WTC11 (cell line): ENCODE data around the gene BMPR1B. TPM values are rescaled to one million over a fixed set of nuclear protein-coding genes. Genes with fewer than 3 reads are reported as not detected.

Experiments used
- ATAC-seq: fragments of 200-7000 bp; cut with Tn5 transposase; 2 replicates; pipeline ENCODE4 v1.10.0; 2021; ENCODE audit warnings: mild to moderate bottlenecking, moderate library complexity
- CTCF ChIA-PET: fragments of 300-600 bp; sonication (Branson Sonifier 250); formaldehyde crosslinking; loops from one replicate; lab custom pipeline; 2021; ENCODE audit warnings: antibody characterized with exemption; lab: Charles Lee
- POLR2A ChIA-PET: fragments of 350-600 bp; sonication (Branson Sonifier 250); formaldehyde crosslinking; loops from one replicate; lab custom pipeline; 2021; ENCODE audit warnings: antibody characterized with exemption; lab: Charles Lee
- DNase-seq: peaks from one replicate; pipeline ENCODE4 v3.0.0; 2021; ENCODE audit warnings: low spot score
- H3K27ac Mint-ChIP-seq: 2 replicates; pipeline ENCODE4 v1.8.0; 2021; ENCODE audit warnings: mixed read lengths
- H3K27me3 Mint-ChIP-seq: 2 replicates; pipeline ENCODE4 v1.8.0; 2021; ENCODE audit warnings: low read depth, mild to moderate bottlenecking, moderate library complexity, mixed read lengths
- H3K36me3 Mint-ChIP-seq: 2 replicates; pipeline ENCODE4 v1.8.0; 2021; ENCODE audit warnings: mixed read lengths
- H3K4me1 Mint-ChIP-seq: 2 replicates; pipeline ENCODE4 v1.8.0; 2022; ENCODE audit warnings: mixed read lengths
- H3K4me3 Mint-ChIP-seq: 2 replicates; pipeline ENCODE4 v1.8.0; 2021; ENCODE audit warnings: mild to moderate bottlenecking, moderate library complexity, mixed read lengths
- H3K9me3 Mint-ChIP-seq: 2 replicates; pipeline ENCODE4 v1.8.0; 2021; ENCODE audit warnings: mixed read lengths
- FOXJ3 ChIP-seq: sonication (generic); formaldehyde crosslinking; IDR thresholded peaks from 2 replicates; pipeline ENCODE4 v1.9.0; 2021; ENCODE audit warnings: missing genetic modification reagents, mild to moderate bottlenecking, borderline replicate concordance
- FOXK1 ChIP-seq: sonication (generic); formaldehyde crosslinking; IDR thresholded peaks from 2 replicates; pipeline ENCODE4 v1.8.0; 2022; ENCODE audit warnings: mild to moderate bottlenecking, moderate library complexity, missing genetic modification reagents
- GTF2I ChIP-seq: fragments of 250-450 bp; sonication (Bioruptor Pico); conservative IDR thresholded peaks from 2 replicates; pipeline ENCODE4 v1.4.0; 2021; ENCODE audit warnings: mild to moderate bottlenecking
- IRF2 ChIP-seq: sonication (generic); formaldehyde crosslinking; IDR thresholded peaks from 2 replicates; pipeline ENCODE4 v1.8.0; 2022; ENCODE audit warnings: low read depth, missing genetic modification reagents, borderline replicate concordance
- JAZF1 ChIP-seq: fragments of 250-450 bp; sonication (Bioruptor Pico); IDR thresholded peaks from 2 replicates; pipeline ENCODE4 v1.9.0; 2021; ENCODE audit warnings: moderate library complexity, mild to moderate bottlenecking, inconsistent platforms
- RELA ChIP-seq: sonication (generic); formaldehyde crosslinking; IDR thresholded peaks from 2 replicates; pipeline ENCODE4 v1.8.1; 2022; ENCODE audit warnings: missing genetic modification reagents, mild to moderate bottlenecking, borderline replicate concordance
- RORB ChIP-seq: fragments of 250-450 bp; sonication (Bioruptor Pico); IDR thresholded peaks from 2 replicates; pipeline ENCODE4 v1.9.0; 2021; ENCODE audit warnings: mild to moderate bottlenecking
- SOX15 ChIP-seq: fragments of 250-450 bp; sonication (Bioruptor Pico); IDR thresholded peaks from 2 replicates; pipeline ENCODE4 v1.9.0; 2021; ENCODE audit warnings: mild to moderate bottlenecking
- TCF7 ChIP-seq: sonication (generic); formaldehyde crosslinking; IDR thresholded peaks from 2 replicates; pipeline ENCODE4 v1.8.0; 2022; ENCODE audit warnings: mild to moderate bottlenecking, low read depth, missing genetic modification reagents, moderate library complexity
- ZNF138 ChIP-seq: sonication (generic); formaldehyde crosslinking; conservative IDR thresholded peaks from 2 replicates; pipeline ENCODE4 v1.8.1; 2022; ENCODE audit warnings: mild to moderate bottlenecking, moderate library complexity, missing genetic modification reagents
- ZNF232 ChIP-seq: sonication (generic); formaldehyde crosslinking; IDR thresholded peaks from 2 replicates; pipeline ENCODE4 v1.8.0; 2022; ENCODE audit warnings: mild to moderate bottlenecking, missing genetic modification reagents
- total RNA-seq: library from RNA; stranded (reverse); gene quantifications from 3 replicates; pipeline ENCODE4 v1.2.3, GENCODE V29; 2021
- TF ChIP-seq, protein P1 (sequence below): fragments of 250-450 bp; sonication (Bioruptor Pico); IDR thresholded peaks from 2 replicates; pipeline ENCODE4 v2.1.2; 2022; ENCODE audit warnings: mild to moderate bottlenecking, moderate library complexity
- TF ChIP-seq, protein P2 (sequence below): sonication (generic); formaldehyde crosslinking; IDR thresholded peaks from 2 replicates; pipeline ENCODE4 v1.8.1; 2022; ENCODE audit warnings: mild to moderate bottlenecking, missing genetic modification reagents, moderate library complexity, borderline replicate concordance
- TF ChIP-seq, protein P3 (sequence below): sonication (generic); formaldehyde crosslinking; IDR thresholded peaks from 2 replicates; pipeline ENCODE4 v1.8.1; 2023; ENCODE audit warnings: mild to moderate bottlenecking, missing genetic modification reagents
- TF ChIP-seq, protein P4 (sequence below): fragments of 200-600 bp; IDR thresholded peaks from 2 replicates; pipeline ENCODE4 v1.8.0; 2022; ENCODE audit warnings: antibody characterized with exemption
- TF ChIP-seq, protein P5 (sequence below): sonication (generic); formaldehyde crosslinking; IDR thresholded peaks from 2 replicates; pipeline ENCODE4 v1.8.0; 2023; ENCODE audit warnings: missing genetic modification reagents, mild to moderate bottlenecking, borderline replicate concordance

The BMPR1B gene
- total RNA-seq, 1 experiment from 2014 or later: 0.77 TPM

DNA sequence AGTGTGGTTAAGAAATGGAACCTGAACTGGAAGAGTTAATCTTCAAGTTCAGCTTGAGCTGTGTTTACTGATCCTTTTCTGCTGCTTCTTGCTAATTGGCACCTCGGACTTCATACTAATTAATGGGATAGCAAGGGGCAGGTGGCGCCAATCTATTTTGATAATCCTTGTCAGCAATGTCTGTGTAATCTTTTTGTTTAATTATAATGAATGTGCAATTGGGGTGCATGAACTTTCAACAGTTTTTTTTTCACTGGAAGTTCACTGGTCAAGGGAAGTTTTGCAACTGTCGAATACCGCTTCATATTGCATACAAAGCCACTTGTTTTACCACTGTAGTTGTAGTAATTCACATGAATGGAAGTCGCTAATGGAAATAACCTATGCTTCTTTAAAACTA, 261.0 kb downstream of the BMPR1B start (continued):
- TF ChIP-seq, protein P1, sequence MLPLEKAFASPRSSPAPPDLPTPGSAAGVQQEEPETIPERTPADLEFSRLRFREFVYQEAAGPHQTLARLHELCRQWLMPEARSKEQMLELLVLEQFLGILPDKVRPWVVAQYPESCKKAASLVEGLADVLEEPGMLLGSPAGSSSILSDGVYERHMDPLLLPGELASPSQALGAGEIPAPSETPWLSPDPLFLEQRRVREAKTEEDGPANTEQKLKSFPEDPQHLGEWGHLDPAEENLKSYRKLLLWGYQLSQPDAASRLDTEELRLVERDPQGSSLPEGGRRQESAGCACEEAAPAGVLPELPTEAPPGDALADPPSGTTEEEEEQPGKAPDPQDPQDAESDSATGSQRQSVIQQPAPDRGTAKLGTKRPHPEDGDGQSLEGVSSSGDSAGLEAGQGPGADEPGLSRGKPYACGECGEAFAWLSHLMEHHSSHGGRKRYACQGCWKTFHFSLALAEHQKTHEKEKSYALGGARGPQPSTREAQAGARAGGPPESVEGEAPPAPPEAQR (CRISPR knock-in tag): no peak
- TF ChIP-seq SOX15 (CRISPR knock-in tag) (no peak), TCF7 (CRISPR knock-in tag) (no peak), GTF2I (no peak), RORB (CRISPR knock-in tag) (no peak)

DNA sequence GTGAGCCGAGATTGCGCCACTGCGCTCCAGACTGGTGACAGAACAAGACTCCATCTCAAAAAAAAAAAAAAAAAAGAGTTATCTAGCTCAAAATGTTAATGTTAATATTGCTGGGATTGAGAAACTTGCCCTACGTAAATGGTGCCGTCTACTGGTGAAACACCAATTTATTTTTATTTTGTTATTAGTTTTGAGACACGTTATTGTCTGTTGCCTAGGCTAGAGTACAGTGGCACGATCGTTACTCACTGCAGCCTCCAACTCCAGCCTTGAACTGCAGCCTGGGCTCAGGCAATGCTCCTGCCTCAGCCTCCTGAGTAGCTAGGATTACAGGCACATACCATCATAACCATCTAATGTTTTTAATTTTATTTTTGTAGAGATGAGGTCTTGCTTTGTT, 262.8 kb downstream of the BMPR1B start:
- Mint-ChIP-seq H3K36me3 (no peaks in the 10 kb centered on the region), H3K9me3 (no peaks in the 10 kb centered on the region)
- DNase-seq: no peak
- CTCF ChIA-PET: interaction anchor here (0.6 kb wide), 1 partner anchor 108 kb away, joined by 3 read pairs; no protein-coding TSS in a partner anchor
- TF ChIP-seq FOXJ3 (CRISPR knock-in tag): no peak
- TF ChIP-seq, protein P2, sequence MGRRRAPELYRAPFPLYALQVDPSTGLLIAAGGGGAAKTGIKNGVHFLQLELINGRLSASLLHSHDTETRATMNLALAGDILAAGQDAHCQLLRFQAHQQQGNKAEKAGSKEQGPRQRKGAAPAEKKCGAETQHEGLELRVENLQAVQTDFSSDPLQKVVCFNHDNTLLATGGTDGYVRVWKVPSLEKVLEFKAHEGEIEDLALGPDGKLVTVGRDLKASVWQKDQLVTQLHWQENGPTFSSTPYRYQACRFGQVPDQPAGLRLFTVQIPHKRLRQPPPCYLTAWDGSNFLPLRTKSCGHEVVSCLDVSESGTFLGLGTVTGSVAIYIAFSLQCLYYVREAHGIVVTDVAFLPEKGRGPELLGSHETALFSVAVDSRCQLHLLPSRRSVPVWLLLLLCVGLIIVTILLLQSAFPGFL: no peak
- no peak for TF ChIP-seq IRF2 (CRISPR knock-in tag)
- TF ChIP-seq, protein P3, sequence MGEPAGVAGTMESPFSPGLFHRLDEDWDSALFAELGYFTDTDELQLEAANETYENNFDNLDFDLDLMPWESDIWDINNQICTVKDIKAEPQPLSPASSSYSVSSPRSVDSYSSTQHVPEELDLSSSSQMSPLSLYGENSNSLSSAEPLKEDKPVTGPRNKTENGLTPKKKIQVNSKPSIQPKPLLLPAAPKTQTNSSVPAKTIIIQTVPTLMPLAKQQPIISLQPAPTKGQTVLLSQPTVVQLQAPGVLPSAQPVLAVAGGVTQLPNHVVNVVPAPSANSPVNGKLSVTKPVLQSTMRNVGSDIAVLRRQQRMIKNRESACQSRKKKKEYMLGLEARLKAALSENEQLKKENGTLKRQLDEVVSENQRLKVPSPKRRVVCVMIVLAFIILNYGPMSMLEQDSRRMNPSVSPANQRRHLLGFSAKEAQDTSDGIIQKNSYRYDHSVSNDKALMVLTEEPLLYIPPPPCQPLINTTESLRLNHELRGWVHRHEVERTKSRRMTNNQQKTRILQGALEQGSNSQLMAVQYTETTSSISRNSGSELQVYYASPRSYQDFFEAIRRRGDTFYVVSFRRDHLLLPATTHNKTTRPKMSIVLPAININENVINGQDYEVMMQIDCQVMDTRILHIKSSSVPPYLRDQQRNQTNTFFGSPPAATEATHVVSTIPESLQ (CRISPR knock-in tag): no peak
- no peak for TF ChIP-seq RELA
- TF ChIP-seq, protein P4, sequence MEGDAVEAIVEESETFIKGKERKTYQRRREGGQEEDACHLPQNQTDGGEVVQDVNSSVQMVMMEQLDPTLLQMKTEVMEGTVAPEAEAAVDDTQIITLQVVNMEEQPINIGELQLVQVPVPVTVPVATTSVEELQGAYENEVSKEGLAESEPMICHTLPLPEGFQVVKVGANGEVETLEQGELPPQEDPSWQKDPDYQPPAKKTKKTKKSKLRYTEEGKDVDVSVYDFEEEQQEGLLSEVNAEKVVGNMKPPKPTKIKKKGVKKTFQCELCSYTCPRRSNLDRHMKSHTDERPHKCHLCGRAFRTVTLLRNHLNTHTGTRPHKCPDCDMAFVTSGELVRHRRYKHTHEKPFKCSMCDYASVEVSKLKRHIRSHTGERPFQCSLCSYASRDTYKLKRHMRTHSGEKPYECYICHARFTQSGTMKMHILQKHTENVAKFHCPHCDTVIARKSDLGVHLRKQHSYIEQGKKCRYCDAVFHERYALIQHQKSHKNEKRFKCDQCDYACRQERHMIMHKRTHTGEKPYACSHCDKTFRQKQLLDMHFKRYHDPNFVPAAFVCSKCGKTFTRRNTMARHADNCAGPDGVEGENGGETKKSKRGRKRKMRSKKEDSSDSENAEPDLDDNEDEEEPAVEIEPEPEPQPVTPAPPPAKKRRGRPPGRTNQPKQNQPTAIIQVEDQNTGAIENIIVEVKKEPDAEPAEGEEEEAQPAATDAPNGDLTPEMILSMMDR: no peak
- no peak for TF ChIP-seq ZNF232 (CRISPR knock-in tag)
- no peak for TF ChIP-seq JAZF1 (CRISPR knock-in tag)
- TF ChIP-seq FOXK1 (CRISPR knock-in tag): no peak
- no peak for TF ChIP-seq ZNF138 (CRISPR knock-in tag)
- TF ChIP-seq, protein P5, sequence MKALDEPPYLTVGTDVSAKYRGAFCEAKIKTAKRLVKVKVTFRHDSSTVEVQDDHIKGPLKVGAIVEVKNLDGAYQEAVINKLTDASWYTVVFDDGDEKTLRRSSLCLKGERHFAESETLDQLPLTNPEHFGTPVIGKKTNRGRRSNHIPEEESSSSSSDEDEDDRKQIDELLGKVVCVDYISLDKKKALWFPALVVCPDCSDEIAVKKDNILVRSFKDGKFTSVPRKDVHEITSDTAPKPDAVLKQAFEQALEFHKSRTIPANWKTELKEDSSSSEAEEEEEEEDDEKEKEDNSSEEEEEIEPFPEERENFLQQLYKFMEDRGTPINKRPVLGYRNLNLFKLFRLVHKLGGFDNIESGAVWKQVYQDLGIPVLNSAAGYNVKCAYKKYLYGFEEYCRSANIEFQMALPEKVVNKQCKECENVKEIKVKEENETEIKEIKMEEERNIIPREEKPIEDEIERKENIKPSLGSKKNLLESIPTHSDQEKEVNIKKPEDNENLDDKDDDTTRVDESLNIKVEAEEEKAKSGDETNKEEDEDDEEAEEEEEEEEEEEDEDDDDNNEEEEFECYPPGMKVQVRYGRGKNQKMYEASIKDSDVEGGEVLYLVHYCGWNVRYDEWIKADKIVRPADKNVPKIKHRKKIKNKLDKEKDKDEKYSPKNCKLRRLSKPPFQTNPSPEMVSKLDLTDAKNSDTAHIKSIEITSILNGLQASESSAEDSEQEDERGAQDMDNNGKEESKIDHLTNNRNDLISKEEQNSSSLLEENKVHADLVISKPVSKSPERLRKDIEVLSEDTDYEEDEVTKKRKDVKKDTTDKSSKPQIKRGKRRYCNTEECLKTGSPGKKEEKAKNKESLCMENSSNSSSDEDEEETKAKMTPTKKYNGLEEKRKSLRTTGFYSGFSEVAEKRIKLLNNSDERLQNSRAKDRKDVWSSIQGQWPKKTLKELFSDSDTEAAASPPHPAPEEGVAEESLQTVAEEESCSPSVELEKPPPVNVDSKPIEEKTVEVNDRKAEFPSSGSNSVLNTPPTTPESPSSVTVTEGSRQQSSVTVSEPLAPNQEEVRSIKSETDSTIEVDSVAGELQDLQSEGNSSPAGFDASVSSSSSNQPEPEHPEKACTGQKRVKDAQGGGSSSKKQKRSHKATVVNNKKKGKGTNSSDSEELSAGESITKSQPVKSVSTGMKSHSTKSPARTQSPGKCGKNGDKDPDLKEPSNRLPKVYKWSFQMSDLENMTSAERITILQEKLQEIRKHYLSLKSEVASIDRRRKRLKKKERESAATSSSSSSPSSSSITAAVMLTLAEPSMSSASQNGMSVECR (CRISPR knock-in tag): no peak
- TF ChIP-seq, all 79 proteins: peak for 0
- no peaks in the 10 kb centered on the region for H3K4me1 Mint-ChIP-seq
- POLR2A ChIA-PET: no interaction called here
- no peak overlapping the region for H3K4me3 Mint-ChIP-seq
- H3K27ac Mint-ChIP-seq: no peak overlapping the region
- no peak for ATAC-seq
- no peaks in the 10 kb centered on the region for H3K27me3 Mint-ChIP-seq
